ENCODE results near the gene FGF16.
"Not testable (repeated sequence)": the region's sequence is repeated elsewhere in the genome, so short reads cannot be mapped to it uniquely, and the experiment has no call there.

FGF16 gene

GRCh38 chrX:77446908-77447652, at the start of gene FGF16:
TSS of gene FGF16 (plus strand) at chrX:77447389. CDS start at chrX:77447675, 286 bp downstream.
- DNase-seq (ENCODE audit: low read depth), result no peak
- TF ChIP-seq CTCF (IDR thresholded peaks at IDR 0.05; ENCODE audit: control insufficient read depth, extremely low read depth, insufficient read depth), result no peak
- H3K4me3 ChIP-seq (ENCODE audit: low read depth, low read length), result no peak within 1 kb of the TSS

GRCh38 chrX:77398330-77398954, 48.7 kb upstream of the FGF16 start:
- no peak for TF ChIP-seq CTCF (IDR thresholded peaks at IDR 0.05; ENCODE audit: control insufficient read depth, extremely low read depth, insufficient read depth)
- no peak overlapping the region for H3K4me3 ChIP-seq (ENCODE audit: low read depth, low read length)
- no peak for DNase-seq (ENCODE audit: low read depth)

- no peak for DNase-seq (ENCODE audit: low read depth)
- no peak overlapping the region for H3K4me3 ChIP-seq (ENCODE audit: low read depth, low read length)
- TF ChIP-seq CTCF (IDR thresholded peaks at IDR 0.05; ENCODE audit: control insufficient read depth, extremely low read depth, insufficient read depth), result no peak
Measured at GRCh38 chrX:77404419-77404818, 42.8 kb upstream of the FGF16 start.

GRCh38 chrX:77407821-77408220, 39.4 kb upstream of the FGF16 start:
- not testable (repeated sequence) for DNase-seq (ENCODE audit: low read depth); H3K4me3 ChIP-seq (ENCODE audit: low read depth, low read length)

- H3K4me3 ChIP-seq (ENCODE audit: low read depth, low read length), result no peak overlapping the region
- TF ChIP-seq CTCF (IDR thresholded peaks at IDR 0.05; ENCODE audit: control insufficient read depth, extremely low read depth, insufficient read depth), result no peak
- DNase-seq (ENCODE audit: low read depth), result no peak
Measured at GRCh38 chrX:77412631-77413030, 34.6 kb upstream of the FGF16 start.

- TF ChIP-seq CTCF (IDR thresholded peaks at IDR 0.05; ENCODE audit: control insufficient read depth, extremely low read depth, insufficient read depth), result peak; percentile 34
- no peak for DNase-seq (ENCODE audit: low read depth)
Measured at GRCh38 chrX:77415161-77415560, 32.0 kb upstream of the FGF16 start.

GRCh38 chrX:77415882-77416281, 31.3 kb upstream of the FGF16 start:
- no peak for TF ChIP-seq CTCF (IDR thresholded peaks at IDR 0.05; ENCODE audit: control insufficient read depth, extremely low read depth, insufficient read depth)
- no peak for DNase-seq (ENCODE audit: low read depth)
- H3K4me3 ChIP-seq (ENCODE audit: low read depth, low read length), result no peak overlapping the region

More at GRCh38 chrX:77415161-77415560, 32.0 kb upstream of the FGF16 start:
- H3K4me3 ChIP-seq (ENCODE audit: low read depth, low read length), result no peak overlapping the region
